Middle frontal gyrus (tissue), 1 donor: ENCODE measurements around the gene TYRP1.
"Not testable (repeated sequence)": the region's sequence is repeated elsewhere in the genome, so short reads cannot be mapped to it uniquely, and the experiment has no call there.

Experiments used
- DNase-seq: peaks from one replicate; pipeline ENCODE4 v3.0.0-alpha.2; 2015; ENCODE audit warnings: low spot score; ENCODE audit errors: extremely low spot score

TYRP1 gene, protein sequence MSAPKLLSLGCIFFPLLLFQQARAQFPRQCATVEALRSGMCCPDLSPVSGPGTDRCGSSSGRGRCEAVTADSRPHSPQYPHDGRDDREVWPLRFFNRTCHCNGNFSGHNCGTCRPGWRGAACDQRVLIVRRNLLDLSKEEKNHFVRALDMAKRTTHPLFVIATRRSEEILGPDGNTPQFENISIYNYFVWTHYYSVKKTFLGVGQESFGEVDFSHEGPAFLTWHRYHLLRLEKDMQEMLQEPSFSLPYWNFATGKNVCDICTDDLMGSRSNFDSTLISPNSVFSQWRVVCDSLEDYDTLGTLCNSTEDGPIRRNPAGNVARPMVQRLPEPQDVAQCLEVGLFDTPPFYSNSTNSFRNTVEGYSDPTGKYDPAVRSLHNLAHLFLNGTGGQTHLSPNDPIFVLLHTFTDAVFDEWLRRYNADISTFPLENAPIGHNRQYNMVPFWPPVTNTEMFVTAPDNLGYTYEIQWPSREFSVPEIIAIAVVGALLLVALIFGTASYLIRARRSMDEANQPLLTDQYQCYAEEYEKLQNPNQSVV

DNA sequence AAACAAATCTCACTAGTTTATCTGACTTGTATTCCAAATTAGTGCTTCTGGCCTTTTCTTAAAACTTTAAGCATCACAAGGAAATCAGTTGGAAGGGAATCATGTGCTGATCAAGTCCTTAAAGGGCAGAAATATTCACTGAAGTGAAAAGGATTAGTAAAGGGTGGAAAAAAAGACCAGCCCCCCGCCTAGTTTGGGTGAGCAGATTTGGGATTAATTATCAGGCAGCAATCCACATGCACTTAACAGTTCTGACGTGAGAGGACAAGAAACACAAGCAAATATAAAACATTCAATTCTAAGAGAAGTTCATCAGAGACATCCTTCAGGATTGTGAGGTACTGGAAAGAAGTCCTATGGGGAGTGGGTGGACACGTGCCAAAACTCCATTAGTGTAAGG lies at the start of gene TYRP1:
TYRP1 (plus strand) TSS at position 245 of the 400 bp plus-strand sequence. CDS start 612 bp downstream, outside the sequence.
- DNase-seq: no peak

DNA sequence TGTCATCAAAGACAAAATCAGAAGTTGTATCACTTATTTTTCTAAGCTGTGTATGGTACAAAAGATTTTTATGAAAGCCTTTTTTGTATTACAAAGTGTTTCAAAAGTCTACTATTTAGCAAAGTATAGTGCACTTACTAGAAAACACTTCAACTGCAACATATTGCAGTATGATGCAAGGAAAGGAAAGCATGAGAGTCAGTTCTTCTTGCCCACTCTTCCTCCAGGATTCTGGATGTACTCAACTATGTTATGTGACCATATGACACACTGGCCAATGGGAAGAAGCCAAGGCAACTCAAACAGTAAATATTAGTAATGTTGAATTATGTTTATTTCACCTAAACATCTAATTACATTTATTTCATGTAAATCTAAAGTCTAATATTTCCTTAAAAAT lies 49.5 kb upstream of the TYRP1 start:
- DNase-seq: no peak

GRCh38 chr9:12648925-12649324 lies 44.3 kb upstream of the TYRP1 start:
- DNase-seq: no peak

- DNase-seq: no peak
Measured at GRCh38 chr9:12651125-12651524, 42.1 kb upstream of the TYRP1 start.

DNA sequence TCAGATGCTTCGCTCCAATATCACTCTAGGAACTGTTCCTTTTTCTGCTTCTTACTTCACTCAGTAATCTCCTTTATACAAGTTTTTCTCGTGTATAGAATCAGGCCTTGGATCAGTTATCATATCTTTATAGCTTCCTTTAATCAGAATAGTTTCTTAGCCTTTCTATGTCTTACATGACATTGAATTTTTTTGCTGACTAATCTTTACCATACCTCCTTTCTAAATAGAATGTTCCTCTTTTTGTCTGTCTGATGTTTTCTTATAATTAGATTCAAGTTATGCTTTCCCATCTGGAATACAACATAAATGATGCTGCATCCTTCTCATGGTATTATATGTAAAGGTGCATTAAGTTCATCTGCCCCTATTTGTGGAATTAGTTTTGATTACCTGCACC lies 40.2 kb upstream of the TYRP1 start:
- no peak for DNase-seq

GRCh38 chr9:12656803-12657202 lies 36.4 kb upstream of the TYRP1 start:
- no peak for DNase-seq

DNA sequence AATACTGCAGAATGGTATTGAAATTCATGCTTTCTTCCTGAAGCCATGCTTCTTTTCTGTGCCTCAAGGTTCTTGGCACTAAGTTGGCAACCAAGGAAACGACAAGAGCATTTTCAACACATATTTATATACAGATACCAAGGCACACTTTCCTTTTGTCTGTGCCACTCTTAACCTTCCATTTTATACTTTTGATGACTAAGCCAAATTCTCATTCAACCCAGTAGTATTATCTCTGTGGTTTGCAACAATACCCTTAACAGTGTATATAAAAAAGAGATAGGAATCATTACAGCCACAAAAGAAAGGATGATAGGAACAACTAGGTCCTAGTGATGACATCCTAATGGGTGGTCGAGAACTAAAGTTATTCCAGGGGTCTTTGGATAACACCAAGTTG lies 36.0 kb upstream of the TYRP1 start:
- no peak for DNase-seq

- no peak for DNase-seq
Measured at GRCh38 chr9:12657998-12658397, 35.2 kb upstream of the TYRP1 start.

- DNase-seq: no peak
Measured at GRCh38 chr9:12658531-12659209, 34.5 kb upstream of the TYRP1 start.

- DNase-seq: no peak
Measured at GRCh38 chr9:12659220-12659619, 34.0 kb upstream of the TYRP1 start.

DNA sequence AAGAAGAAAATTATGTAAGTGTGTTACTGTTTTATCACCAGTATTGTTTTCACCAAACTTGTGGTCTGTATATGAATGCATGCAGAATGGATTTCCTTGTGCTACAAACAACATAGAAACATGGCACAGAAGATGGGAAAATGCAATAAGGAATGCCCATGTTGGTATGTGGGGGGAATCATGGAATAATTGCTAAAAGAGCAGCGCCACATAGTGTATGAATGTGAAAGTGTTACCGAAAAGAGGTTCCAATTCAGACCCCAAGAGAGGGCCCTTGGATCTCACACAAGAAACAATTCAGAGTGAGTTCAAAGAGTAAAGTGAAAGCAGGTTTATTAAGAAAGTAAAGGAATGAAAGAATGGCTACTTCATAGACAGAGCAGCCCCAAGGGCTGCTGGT lies 26.4 kb upstream of the TYRP1 start:
- no peak for DNase-seq

- DNase-seq: no peak
Measured at GRCh38 chr9:12667892-12668291, 25.3 kb upstream of the TYRP1 start.

- no peak for DNase-seq
Measured at GRCh38 chr9:12670006-12670405, 23.2 kb upstream of the TYRP1 start.

- DNase-seq: no peak
Measured at GRCh38 chr9:12674961-12675360, 18.2 kb upstream of the TYRP1 start.

- DNase-seq: not testable (repeated sequence)
Measured at GRCh38 chr9:12677462-12678126, 15.6 kb upstream of the TYRP1 start.

GRCh38 chr9:12680341-12680740 lies 12.8 kb upstream of the TYRP1 start:
- DNase-seq: no peak

DNA sequence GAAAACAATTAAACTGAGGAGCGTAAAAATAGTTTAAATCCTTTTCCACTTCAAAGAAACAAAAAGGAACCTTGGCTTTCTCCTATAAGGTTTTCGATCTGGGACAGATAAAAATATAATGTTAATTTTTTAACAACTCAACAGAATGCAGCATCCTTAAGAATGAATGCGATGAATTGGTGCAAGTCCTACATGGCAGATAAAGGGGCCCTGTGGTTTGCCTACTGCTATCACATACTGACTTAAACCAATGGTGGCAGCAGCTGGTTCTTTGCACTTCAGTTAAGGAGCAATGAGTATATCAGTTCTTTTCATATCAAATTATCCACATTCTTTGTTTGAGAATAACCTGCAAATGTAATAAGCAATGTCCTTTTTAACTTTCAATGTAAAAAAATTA lies 12.4 kb upstream of the TYRP1 start:
- DNase-seq: no peak

GRCh38 chr9:12681620-12682019 lies 11.6 kb upstream of the TYRP1 start:
- DNase-seq: no peak

- no peak for DNase-seq
Measured at GRCh38 chr9:12684974-12685373, 8.2 kb upstream of the TYRP1 start.

DNA sequence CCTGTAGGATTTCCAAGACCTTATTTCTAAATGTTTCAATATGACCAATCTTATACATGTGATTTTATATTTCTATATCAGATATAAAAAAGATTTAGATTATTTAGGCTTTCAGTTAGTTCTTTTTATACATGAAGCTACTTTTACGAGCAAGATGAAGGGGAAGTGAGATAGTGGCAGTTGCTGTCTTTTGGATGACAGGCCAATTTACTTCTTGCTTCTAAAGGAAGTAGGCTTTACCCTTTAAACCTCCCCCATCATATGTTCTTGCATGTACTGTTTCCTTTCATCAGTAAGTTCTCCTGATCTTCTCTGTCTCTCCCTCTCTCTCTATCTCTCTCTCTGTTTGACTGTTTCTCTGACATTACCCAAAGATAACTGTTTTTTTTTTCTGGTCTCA lies 4.0 kb upstream of the TYRP1 start:
- DNase-seq: no peak

GRCh38 chr9:12694013-12694412 lies 828 bp downstream of the TYRP1 start:
- DNase-seq: no peak

GRCh38 chr9:12695474-12695873 lies 2.3 kb downstream of the TYRP1 start:
- DNase-seq: no peak
